CD14-positive monocyte (primary cell): ENCODE measurements around the gene MPPED1. TPM values are rescaled to one million over a fixed set of nuclear protein-coding genes. Genes with fewer than 3 reads are reported as not detected.

Experiments
- DNase-seq, 3 donors: peaks; one replicate each; pipeline ENCODE4 v3.0.0-alpha.2; 2011 to 2022
- H2AFZ ChIP-seq: 2 replicates; pipeline ENCODE4 v1.6.0; 2012; ENCODE audit warnings: mild to moderate bottlenecking, low read depth, low read length, inconsistent platforms; ENCODE audit not compliant: insufficient read depth, poor library complexity, severe bottlenecking
- H3K27ac ChIP-seq, 2 donors: 1 replicate in 1 of 2; 2 replicates in 1 of 2; pipeline ENCODE4 v1.5.1; 2012 to 2013; ENCODE audit warnings: low read length in 2 of 2, control low read depth in 1 of 2, inconsistent platforms in 1 of 2, low read depth in 1 of 2, mild to moderate bottlenecking in 1 of 2
- H3K27me3 ChIP-seq, 2 donors: one replicate each; pipeline versions ENCODE4 v1.6.0 to v1.6.1; 2011 to 2013; ENCODE audit warnings: low read length in 2 of 2; ENCODE audit not compliant: control insufficient read depth in 2 of 2, insufficient read depth in 2 of 2
- H3K36me3 ChIP-seq, 2 donors: replicated peaks in 1 of 2; 1 replicate in 1 of 2; 2 replicates in 1 of 2; pipeline versions ENCODE4 v1.5.1 to v1.6.1; 2012 to 2013; ENCODE audit warnings: low read length in 2 of 2, control low read depth in 1 of 2, inconsistent platforms in 1 of 2, mild to moderate bottlenecking in 1 of 2; ENCODE audit not compliant: insufficient read depth in 2 of 2, control insufficient read depth in 1 of 2
- H3K4me1 ChIP-seq, 2 donors: 1 replicate in 1 of 2; 2 replicates in 1 of 2; pipeline versions ENCODE4 v1.5.1 to v1.6.1; 2012 to 2013; ENCODE audit warnings: low read length in 2 of 2, control low read depth in 1 of 2, inconsistent platforms in 1 of 2, mild to moderate bottlenecking in 1 of 2, moderate library complexity in 1 of 2; ENCODE audit not compliant: insufficient read depth in 2 of 2, control insufficient read depth in 1 of 2
- H3K4me2 ChIP-seq: replicated peaks from 2 replicates; pipeline ENCODE3; 2012; ENCODE audit warnings: low read length, moderate library complexity, mild to moderate bottlenecking; ENCODE audit not compliant: poor library complexity, severe bottlenecking; ENCODE audit errors: extremely low read depth
- H3K4me3 ChIP-seq, 3 experiments: fragments of 200-600 bp in 1 of 3; sonication (generic) in 1 of 3; replicated peaks in 1 of 3; 1 replicate in 2 of 3; 2 replicates in 1 of 3; pipeline ENCODE4 v1.5.1; 2011 to 2013; ENCODE audit warnings: low read length in 3 of 3, mild to moderate bottlenecking in 3 of 3, control low read depth in 2 of 3, low read depth in 2 of 3, inconsistent platforms in 1 of 3, moderate library complexity in 1 of 3
- H3K79me2 ChIP-seq: 2 replicates; pipeline ENCODE4 v1.6.0; 2012; ENCODE audit warnings: mild to moderate bottlenecking, control low read depth, inconsistent platforms, low read length, moderate library complexity; ENCODE audit not compliant: insufficient read depth
- H3K9ac ChIP-seq: 2 replicates; pipeline ENCODE4 v1.6.0; 2017; ENCODE audit warnings: low read length, mild to moderate bottlenecking; ENCODE audit not compliant: insufficient read depth, poor library complexity, severe bottlenecking
- H3K9me3 ChIP-seq, 2 donors: replicated peaks in 1 of 2; 1 replicate in 1 of 2; 2 replicates in 1 of 2; pipeline versions ENCODE4 v1.5.1 to v1.6.1; 2012 to 2013; ENCODE audit warnings: low read length in 2 of 2, control low read depth in 1 of 2; ENCODE audit not compliant: control insufficient read depth in 1 of 2, insufficient read depth in 1 of 2
- H4K20me1 ChIP-seq: 2 replicates; pipeline ENCODE4 v1.6.0; 2012; ENCODE audit warnings: mild to moderate bottlenecking, low read length, control low read depth, moderate library complexity; ENCODE audit not compliant: insufficient read depth
- H3K27ac Mint-ChIP-seq, 7 donors: one replicate each; pipeline ENCODE4 v1.8.0; 2020; ENCODE audit warnings: mild to moderate bottlenecking in 7 of 7, mixed read lengths in 7 of 7, moderate library complexity in 6 of 7, inconsistent platforms in 2 of 7
- H3K27me3 Mint-ChIP-seq, 3 donors: one replicate each; pipeline ENCODE4 v1.8.0; 2021 to 2022; ENCODE audit warnings: low read depth in 3 of 3, mild to moderate bottlenecking in 3 of 3, mixed read lengths in 3 of 3, moderate library complexity in 3 of 3, inconsistent platforms in 1 of 3
- H3K36me3 Mint-ChIP-seq, 2 donors: one replicate each; pipeline ENCODE4 v1.8.0; 2020; ENCODE audit warnings: mixed read lengths in 2 of 2, inconsistent platforms in 1 of 2, mild to moderate bottlenecking in 1 of 2
- H3K4me1 Mint-ChIP-seq: one replicate; pipeline ENCODE4 v1.8.0; 2020; ENCODE audit warnings: mild to moderate bottlenecking, mixed read lengths
- H3K4me3 Mint-ChIP-seq, 2 donors: one replicate each; pipeline ENCODE4 v1.8.0; 2020; ENCODE audit warnings: mild to moderate bottlenecking in 2 of 2, mixed read lengths in 2 of 2, moderate library complexity in 1 of 2
- H3K9me3 Mint-ChIP-seq, 7 donors: one replicate each; pipeline ENCODE4 v1.8.0; 2020 to 2022; ENCODE audit warnings: mixed read lengths in 7 of 7, mild to moderate bottlenecking in 6 of 7, moderate library complexity in 6 of 7, inconsistent platforms in 2 of 7
- CTCF ChIP-seq: fragments of 200-600 bp; IDR thresholded peaks from one replicate; pipeline ENCODE4 v1.8.0; 2022; ENCODE audit warnings: antibody characterized with exemption, mild to moderate bottlenecking
- WGBS: methylation state at CpG from one replicate; pipeline ENCODE4 v1.1.5; 2013; ENCODE audit warnings: missing lambda C conversion rate; ENCODE audit not compliant: insufficient coverage; 5-methylcytosine and 5-hydroxymethylcytosine counted together
- intact Hi-C, 2 donors: fragments of 100-400 bp; cut with micrococcal nuclease; formaldehyde crosslinking; loops; one replicate each; pipeline versions ENCODE4 v1.15.0 to v1.15.1; 2023
- polyA plus RNA-seq, 3 donors: library from polyadenylated mRNA; depleted of rRNA in 1 of 3; unstranded in 2 of 3; stranded (reverse) in 1 of 3; fragments of 300-500 nt in 2 of 3; fragments of >200 nt in 1 of 3; fragmentation: Illumina TruSeq in 2 of 3; gene quantifications; 1 replicate in 2 of 3; 2 replicates in 1 of 3; pipeline ENCODE4 v1.2.3, GENCODE V29; 2012 to 2021

Gene MPPED1
- polyA plus RNA-seq, 3 donors, result not detected

GRCh38 chr22:43514476-43515157 is 102.8 kb downstream of the MPPED1 start:
- no peaks in the 10 kb centered on the region for H3K4me1 ChIP-seq
- intact Hi-C loops, result no loop called here
- Mint-ChIP-seq H3K4me3 (no peak overlapping the region), H3K9me3 (peaks cover 0 to 2% (median 0%) of the 10 kb centered on the region in 7 donors), H3K36me3 (no peaks in the 10 kb centered on the region), H3K4me1 (no peaks in the 10 kb centered on the region), H3K27ac (peak overlapping the region in 1 of 7 donors; percentile 18), H3K27me3 (peaks cover 1 to 3% (median 2%) of the 10 kb centered on the region in 3 donors)
- H3K36me3 ChIP-seq, result no peaks in the 10 kb centered on the region
- DNase-seq, result no peak
- H3K4me2 ChIP-seq, result no peak overlapping the region
- 85% methylated on average over 27 of the region's 31 CpGs for WGBS
- no peaks in the 10 kb centered on the region for H3K79me2 ChIP-seq
- no peaks in the 10 kb centered on the region for H3K27me3 ChIP-seq
- no peaks in the 10 kb centered on the region for H4K20me1 ChIP-seq
- H2AFZ ChIP-seq, result no peak overlapping the region
- H3K9me3 ChIP-seq, result no peaks in the 10 kb centered on the region
- no peak overlapping the region for H3K9ac ChIP-seq
- H3K4me3 ChIP-seq, result no peak overlapping the region
- H3K27ac ChIP-seq, result no peak overlapping the region
- no peak for TF ChIP-seq CTCF

- H3K9me3 Mint-ChIP-seq, result peaks cover 0 to 2% (median 0%) of the 10 kb centered on the region in 7 donors
- Histone ChIP-seq H3K4me2 (no peak overlapping the region), H3K4me3 (no peak overlapping the region), H3K27me3 (no peaks in the 10 kb centered on the region), H3K79me2 (no peaks in the 10 kb centered on the region), H3K9ac (no peak overlapping the region), H2AFZ (no peak overlapping the region), H3K4me1 (no peaks in the 10 kb centered on the region), H3K36me3 (no peaks in the 10 kb centered on the region), H3K27ac (no peak overlapping the region), H4K20me1 (no peaks in the 10 kb centered on the region), H3K9me3 (no peaks in the 10 kb centered on the region)
- H3K4me3 Mint-ChIP-seq, result no peak overlapping the region
- no peaks in the 10 kb centered on the region for H3K4me1 Mint-ChIP-seq
- H3K27ac Mint-ChIP-seq, result no peak overlapping the region
- DNase-seq, result no peak
- intact Hi-C loops, result no loop called here
- peaks cover 0 to 4% (median 4%) of the 10 kb centered on the region in 3 donors for H3K27me3 Mint-ChIP-seq
- no peak for TF ChIP-seq CTCF
- no peaks in the 10 kb centered on the region for H3K36me3 Mint-ChIP-seq
- 82% methylated on average over 7 of the region's 8 CpGs for WGBS
Observed at GRCh38 chr22:43515411-43515810, 103.6 kb downstream of the MPPED1 start.
